Stimulated activated CD8-positive, alpha-beta memory T cell treated with anti-CD3 and anti-CD28 coated beads, Interleukin-7, amount 100 ng/mL, for 48 hours (primary cell): ENCODE data around the gene NXN.
"Not testable (repeated sequence)": the region's sequence is repeated elsewhere in the genome, so short reads cannot be mapped to it uniquely, and the experiment has no call there.

Source experiments
- DNase-seq, 2 donors: peaks; one replicate each; pipeline ENCODE4 v3.0.0-alpha.2; 2020; ENCODE audit warnings: low read depth in 1 of 2; ENCODE audit errors: extremely low read depth in 1 of 2

Gene NXN

GRCh38 chr17:981292-981658 lies 1.7 kb upstream of the NXN start:
- DNase-seq = no peak

- DNase-seq = peak; percentile 40 to 67
Observed at GRCh38 chr17:980406-981291, 1.1 kb upstream of the NXN start.

GRCh38 chr17:979212-979538 lies 401 bp downstream of the NXN start:
- DNase-seq = no peak

- DNase-seq = no peak
Observed at GRCh38 chr17:978103-979093, 1.2 kb downstream of the NXN start.

- DNase-seq = no peak
Observed at GRCh38 chr17:977166-977565, 2.4 kb downstream of the NXN start.

GRCh38 chr17:976312-976711 lies 3.3 kb downstream of the NXN start:
- no peak for DNase-seq

- no peak for DNase-seq
Observed at GRCh38 chr17:975371-975915, 4.1 kb downstream of the NXN start.

- DNase-seq = not testable (repeated sequence)
Observed at GRCh38 chr17:974778-975177, 4.8 kb downstream of the NXN start.

GRCh38 chr17:973053-973452 lies 6.5 kb downstream of the NXN start:
- no peak for DNase-seq

- DNase-seq = not testable (repeated sequence)
Observed at GRCh38 chr17:971861-972260, 7.7 kb downstream of the NXN start.

GRCh38 chr17:970364-970763 lies 9.2 kb downstream of the NXN start:
- DNase-seq = no peak

GRCh38 chr17:969811-970355 lies 9.7 kb downstream of the NXN start:
- DNase-seq = no peak

- no peak for DNase-seq
Observed at GRCh38 chr17:968812-969730, 10.5 kb downstream of the NXN start.

GRCh38 chr17:967122-967521 lies 12.5 kb downstream of the NXN start:
- no peak for DNase-seq

- DNase-seq = no peak
Observed at GRCh38 chr17:965311-965989, 14.1 kb downstream of the NXN start.

GRCh38 chr17:964876-965275 lies 14.7 kb downstream of the NXN start:
- DNase-seq = no peak

GRCh38 chr17:962670-963069 lies 16.9 kb downstream of the NXN start:
- DNase-seq = no peak

GRCh38 chr17:962166-962565 lies 17.4 kb downstream of the NXN start:
- no peak for DNase-seq

- no peak for DNase-seq
Observed at GRCh38 chr17:958712-959451, 20.7 kb downstream of the NXN start.
